ENCODE measurements around the gene HSD11B1L.
"Not testable (repeated sequence)": the region's sequence is repeated elsewhere in the genome, so short reads cannot be mapped to it uniquely, and the experiment has no call there.

The HSD11B1L gene

DNA sequence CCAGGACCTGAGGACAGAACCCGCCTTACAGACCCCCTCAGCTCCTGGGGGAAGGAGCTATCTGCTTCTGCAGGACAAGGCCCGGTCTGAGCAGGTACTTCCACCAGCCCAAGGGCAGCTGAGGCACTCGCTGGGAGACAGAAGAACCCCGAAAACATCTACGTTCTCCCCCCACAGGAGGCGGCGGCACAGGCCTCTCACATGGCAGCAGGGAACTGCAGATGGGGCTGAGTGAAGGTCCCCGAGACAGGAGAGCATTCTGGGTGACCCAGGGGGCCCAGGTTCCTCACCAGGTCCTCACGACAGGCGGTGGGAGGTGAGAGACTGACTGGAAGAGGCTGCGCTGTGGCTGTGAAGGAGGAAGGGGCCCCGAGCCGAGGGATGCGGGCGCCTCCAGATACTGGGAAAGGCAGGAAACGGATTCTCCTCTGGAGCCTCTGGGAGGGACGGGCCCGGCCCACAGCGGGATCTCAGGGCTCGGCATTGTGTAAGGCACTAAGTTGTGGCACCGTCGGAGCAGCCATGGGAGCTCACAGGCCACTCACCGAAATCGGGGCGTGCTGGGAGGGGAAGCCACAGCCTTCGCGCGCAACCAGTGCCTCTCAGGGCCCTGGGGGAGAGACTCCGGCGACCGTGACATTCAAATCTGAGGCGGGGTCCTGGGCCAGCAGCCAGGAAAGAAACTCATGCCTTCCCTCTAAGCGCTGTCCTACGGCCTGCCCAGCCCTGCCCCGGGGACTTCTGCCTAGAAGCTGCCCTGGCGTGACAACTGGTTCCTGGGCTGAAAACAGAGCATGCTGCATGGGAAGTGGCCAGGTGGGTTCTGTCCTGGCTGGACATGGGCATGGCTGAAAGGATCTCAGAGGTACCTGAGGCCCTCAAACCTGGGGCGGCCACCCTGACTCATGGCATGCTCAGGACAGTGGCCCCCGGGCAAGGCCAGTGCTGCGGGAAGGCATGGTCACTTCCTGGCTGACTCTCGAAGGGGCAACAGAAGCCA, 23.3 kb downstream of the HSD11B1L start:
- no peak for DNase-seq

DNA sequence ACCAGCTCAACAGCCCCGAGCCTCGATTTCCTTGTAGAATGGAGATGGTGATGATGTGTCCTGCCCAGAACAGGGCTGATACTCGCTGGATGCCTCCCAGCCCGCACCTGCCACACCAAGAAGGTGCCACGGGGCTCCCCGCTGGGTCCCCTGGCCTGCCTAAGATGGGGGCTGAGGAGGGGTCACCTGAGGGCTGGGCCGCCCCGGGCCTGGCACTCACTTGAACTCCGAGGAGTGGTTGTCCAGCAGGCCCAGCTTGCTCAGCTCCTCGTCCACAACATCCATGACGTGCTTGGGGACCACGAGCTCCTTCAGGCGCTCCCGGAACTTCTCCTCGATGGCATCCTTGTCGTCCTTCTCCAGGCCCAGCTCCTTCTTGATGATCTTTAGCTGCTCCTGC, 24.7 kb downstream of the HSD11B1L start:
- no peak for DNase-seq

DNA sequence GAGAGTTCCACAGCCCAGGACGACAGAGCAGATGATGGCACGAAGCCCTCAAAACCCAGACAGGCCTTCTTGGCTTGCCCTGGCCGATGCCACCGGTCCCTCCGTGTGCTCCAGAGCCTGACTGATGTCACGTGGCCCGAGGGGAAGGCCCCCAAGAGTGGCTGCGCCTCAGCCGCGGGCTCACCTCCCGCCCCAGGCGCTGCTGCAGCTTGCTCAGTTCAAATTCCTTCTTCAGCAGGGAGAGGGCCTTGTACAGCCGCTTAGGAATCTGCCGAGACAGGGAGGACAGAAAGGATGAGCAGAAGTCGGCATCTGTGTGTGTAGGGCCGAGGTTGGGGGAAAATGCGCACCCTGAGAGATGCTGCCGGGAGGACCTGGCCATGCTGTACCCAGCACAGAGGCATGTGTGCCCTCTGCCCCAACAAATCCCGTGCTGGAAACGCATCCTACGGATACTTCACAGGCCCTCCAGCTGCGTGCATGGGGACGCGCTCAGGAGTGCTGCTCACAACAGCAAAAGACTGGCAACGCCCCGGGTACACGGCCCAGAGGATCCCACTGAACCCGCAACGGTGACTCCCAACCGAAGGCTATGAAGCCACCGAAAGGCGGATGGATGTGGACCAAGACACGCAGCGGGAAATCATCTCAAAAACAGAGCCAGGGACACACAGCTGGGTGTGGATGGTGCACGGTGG, 26.2 kb downstream of the HSD11B1L start:
- no peak for DNase-seq

DNA sequence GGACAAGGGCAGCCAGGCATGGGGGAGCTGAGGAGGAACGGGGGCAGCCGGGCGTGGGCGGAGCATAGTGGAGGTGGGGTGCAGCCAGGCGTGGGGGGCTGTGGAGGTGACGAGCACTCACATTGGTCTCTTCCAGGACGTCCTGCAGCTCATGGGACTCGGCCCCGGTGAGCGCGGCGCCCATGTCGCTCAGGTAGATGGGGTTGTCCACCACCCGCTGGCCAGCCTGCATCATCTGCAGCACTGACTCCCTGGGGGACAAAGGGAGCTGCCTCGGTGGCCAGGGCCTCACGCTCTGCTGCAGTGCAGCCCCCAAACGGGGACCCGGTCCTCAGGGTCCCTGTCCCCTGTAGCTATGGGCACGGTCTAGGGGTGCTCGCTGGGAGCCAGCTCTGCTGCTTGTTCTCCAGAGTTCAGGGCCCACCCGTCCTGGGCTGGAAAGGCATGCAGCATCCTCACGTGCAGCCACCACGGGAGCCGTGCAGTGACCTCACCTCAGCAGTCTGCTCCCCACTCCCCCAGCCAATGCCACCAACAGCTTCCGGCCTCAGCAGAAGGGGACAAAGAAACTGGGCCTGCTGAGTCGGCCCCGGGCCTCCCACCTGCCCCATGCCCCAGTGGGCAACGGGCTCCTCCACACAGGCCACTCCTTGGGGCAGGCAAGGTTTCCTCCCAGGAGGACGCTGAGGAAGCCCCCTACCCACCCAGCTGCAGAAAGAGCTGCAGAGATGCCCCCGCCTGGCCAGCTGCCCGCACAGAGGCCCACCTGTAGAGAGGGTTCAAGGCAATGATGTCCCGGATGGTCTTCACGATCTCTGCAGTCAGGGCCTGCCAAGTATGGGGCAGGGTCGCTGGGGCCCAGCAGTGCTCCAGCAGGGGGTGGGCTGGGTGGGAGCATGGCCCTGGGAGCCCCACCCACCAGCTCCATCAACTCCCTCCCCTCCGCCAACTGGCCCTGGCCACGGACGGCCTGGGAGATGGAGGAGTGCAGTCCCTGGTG, 27.0 kb downstream of the HSD11B1L start:
- DNase-seq = no peak

DNA sequence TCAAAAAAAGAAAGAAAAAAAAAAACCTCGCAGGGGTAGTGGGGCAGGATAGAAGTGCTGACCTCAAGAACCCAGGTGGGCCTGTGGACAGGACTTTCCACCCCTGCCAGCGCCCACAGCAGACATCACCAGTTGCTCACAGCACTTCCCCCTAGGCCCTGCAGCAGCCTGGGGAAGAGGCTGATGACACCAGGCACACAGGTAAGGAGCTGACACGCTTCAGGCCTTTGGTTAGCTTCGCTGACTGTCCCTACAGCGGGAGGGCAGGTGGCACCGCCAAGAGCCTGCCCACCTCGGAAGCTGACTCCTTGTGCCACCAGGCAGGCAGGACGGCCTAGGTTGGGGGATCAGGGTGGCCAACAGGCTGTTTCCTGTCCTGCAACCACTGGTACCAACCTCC, 30.2 kb downstream of the HSD11B1L start:
- no peak for DNase-seq

DNA sequence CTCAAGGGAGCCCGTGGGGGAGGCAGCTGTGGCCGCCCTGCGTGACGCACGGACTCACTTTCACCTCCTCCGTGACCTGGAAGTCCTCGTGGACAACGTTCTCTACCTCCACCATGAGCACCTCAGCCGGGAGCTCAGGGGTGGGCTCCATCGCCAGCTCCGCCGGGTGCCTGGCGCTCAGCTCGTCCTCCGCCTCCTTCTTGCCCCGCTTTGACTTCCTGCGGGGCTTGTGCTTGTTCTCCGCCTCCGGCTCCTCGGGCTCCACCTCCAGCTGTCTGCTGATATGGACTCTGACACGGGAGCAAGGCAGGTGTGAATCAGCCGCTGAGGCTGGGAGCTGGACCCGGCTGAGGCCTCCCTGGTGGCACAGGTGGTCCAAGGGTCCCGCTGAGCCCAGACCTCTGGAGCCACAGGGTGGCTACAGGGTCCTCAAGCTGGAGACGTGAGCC, 30.9 kb downstream of the HSD11B1L start:
- no peak for DNase-seq

DNA sequence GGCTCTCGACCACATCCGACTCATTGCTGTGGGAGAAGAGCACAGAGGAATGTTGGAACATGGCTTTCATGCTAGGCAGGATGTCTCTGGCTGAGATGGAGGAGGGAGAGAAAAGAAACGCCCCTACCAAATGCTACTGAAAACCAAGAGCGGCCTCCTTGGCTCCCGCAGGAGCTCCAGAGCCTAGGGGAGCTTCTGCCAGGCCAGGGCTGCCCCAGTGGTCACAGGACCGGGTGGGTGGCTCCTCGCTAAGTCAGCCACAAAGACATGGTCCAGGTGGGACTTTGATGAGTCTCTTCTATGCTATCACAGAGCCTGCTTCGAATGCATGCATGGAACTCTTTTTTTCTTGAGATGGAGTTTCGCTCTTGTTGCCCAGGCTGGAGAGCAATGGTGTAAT, 32.4 kb downstream of the HSD11B1L start:
- DNase-seq = no peak

DNA sequence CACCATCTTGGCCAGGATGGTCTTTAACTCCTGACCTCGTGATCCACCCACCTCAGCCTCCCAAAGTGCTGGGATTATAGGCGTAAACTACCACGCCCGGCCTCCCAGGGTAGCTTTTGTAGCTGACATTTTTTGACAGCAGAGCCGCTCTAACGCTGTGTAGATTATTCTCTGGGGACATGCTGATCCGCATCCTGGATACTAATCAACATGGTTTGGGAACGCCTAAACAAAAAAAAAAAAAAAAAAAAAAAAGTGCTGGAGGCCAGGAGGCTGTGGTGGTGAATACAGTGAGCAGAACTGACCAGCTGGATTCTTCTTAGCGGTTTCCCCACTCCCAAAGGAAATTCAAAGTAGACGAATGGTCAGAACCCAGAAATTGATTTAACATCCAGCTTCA, 34.0 kb downstream of the HSD11B1L start:
- no peak for DNase-seq

DNA sequence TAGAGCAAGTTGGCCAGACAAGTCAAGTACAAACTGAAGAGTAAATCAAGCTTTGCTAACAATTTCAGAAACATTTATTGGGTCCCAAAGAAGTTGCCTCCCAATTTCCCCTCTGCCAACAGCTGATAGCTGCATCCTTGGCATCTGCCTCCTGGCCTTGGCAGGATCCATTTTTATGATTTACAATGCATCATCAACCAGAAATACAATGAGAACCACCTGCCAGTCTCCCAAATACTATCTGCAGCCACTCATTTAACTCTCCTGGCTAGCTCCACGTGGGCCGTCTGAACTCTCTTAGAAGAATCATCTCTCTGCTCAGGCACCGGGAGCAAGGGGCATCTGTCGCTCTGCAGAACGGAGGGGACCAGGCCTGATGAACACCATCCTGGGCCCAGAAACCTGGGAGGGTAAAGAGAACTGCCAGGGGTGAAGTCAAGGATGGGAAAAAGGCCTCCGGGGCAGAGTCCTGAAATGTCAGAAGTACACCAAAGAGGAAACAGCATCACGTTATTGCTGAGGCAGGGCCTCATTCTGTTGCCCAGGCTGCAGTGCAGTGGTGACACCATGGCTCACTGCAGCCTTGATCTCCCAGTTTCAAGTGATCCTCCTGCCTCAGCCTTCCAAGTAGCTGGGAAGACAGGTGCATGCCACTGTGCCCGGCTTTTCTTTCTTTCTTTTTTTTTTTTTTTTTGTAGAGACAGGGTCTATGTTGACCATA, 36.5 kb downstream of the HSD11B1L start:
- DNase-seq = no peak

DNA sequence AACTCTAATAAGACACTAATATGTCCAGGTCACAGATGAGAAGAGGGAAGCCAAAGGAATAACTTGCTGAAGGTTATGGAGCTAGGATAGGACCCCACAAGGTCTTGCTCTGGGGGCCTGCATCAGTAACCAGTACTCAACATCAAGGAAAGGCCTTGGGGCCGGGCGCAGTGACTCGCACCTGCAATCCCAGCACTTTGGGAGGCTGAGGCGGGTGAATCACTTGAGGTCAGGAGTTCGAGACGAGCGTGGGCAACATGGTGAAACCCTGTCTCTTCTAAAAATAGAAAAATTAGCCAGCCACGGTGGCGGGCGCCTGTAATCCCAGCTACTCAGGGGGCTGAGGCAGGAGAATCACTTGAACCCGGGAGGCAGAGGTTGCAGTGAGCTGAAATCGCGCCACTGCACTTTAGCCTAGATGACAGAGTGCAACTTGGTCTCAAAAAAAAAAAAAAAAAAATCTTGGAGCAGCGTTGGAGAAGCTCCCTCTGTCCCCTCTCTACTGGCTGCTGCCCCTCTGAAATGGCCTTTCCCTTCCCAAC, 37.3 kb downstream of the HSD11B1L start:
- DNase-seq = peak; percentile 69

DNA sequence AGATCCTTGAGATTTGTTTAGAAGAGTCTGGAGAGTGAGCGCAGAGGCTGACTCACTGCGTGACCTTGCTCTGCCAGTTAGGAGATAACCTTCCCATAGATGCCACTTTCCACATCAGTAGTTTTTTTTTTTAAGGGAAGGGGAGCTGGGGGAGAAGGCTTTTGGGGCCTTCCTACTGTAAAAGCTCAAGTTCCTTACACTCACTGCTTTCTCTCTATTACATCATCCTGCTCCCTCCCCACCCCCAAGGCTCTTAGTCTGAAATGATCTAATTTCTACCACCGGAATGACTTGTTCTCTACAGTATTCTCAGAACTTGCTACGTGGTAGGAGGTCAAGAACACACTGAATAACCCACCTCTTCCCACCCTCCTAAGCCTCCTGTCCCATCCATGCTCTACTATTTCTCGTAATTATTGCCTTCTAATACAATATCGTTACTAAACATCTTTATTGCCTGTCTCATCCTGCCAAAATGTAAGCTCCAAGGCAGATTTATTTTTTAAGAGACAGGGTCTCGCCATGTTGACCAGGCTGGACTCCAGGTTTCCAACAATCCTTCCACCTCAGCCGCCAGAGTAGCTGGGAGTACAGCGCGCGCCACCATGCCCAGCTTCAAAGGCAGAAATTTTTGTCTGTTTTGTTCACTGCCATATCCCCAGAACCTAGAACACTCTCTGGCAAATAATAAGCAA, 37.9 kb downstream of the HSD11B1L start:
- DNase-seq = peak; percentile 92

DNA sequence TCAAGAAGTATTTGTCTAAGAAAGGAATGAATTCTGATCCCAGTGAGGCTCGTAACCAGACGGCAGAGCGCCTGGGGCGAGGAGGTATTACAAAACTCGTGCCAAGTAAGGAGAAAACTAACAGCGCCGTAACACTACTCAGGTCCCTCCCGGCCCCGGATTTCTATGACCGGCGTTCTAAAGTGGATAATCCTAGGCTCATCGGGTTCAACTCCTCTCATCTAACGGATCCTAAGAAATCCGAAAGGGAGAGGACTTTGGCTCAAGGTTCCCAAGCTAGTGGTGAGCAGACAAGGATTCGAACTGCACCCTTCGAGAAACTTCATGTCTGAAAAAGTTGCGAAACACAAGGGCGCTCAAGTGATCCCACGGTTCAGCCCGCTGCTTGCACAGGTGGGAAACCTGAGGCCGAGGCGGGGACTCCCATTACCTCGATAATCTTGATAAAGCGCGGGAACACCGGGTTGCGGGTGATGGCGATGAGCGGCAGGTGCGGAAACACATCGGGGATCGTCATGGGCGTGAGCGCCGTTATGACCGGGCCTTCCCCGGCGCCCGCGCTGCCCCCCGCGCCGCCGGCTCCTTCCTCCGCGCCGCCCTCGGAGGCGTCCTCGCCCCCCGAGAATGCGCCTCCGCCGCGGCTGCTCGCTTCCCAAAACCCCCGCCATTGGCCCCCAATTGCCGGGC, 38.6 kb downstream of the HSD11B1L start:
- no peak for DNase-seq

DNA sequence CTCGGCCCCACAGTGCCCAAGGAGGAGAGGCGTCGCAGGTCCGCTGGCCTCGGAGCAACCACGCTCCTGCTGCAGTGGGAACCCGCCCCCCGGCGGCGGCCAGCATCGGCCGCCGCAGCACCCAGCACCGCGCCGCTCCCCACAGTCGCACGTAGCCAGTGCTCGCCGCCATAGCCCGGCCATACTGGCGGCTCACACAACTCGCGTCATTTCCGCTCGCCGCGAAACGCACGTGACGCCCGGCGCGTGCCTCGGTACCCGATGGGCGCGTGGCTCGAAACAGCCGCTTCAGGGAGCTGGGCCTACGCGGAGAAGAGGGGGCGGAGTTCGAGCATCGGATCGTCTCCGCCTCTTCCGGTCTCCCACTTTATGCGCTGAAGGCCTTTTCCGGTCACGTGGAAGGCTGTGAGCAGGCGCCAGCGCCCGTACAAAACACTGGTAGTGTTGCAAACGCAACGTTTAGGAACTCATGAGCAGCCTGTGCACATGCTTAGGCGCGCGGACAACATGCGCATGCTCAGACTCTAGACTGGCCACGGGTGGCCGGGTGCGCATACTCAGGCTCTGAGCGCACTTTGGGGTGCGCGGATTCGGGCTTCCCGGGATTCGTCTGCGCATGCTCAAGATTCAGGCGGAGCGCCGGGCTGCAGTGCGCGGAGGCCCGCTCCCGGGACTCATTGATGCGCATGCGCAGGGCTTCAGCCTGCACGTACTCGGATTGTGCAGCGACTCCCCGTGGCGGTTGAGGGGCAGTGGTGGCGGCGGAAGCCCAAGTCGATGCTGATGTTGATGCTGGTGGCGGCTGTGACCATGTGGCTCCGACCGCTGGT, 39.3 kb downstream of the HSD11B1L start, which contains the start of the genes CATSPERD and LONP1:
TSS of gene CATSPERD (plus strand) at position 677 of the 830 bp plus-strand sequence. CDS start at position 778, 101 bp downstream.
TSS of gene LONP1 (minus strand) at position 186 of the 830 bp plus-strand sequence. CDS start at position 172, 14 bp downstream.
- peak; percentile 99 for DNase-seq

DNA sequence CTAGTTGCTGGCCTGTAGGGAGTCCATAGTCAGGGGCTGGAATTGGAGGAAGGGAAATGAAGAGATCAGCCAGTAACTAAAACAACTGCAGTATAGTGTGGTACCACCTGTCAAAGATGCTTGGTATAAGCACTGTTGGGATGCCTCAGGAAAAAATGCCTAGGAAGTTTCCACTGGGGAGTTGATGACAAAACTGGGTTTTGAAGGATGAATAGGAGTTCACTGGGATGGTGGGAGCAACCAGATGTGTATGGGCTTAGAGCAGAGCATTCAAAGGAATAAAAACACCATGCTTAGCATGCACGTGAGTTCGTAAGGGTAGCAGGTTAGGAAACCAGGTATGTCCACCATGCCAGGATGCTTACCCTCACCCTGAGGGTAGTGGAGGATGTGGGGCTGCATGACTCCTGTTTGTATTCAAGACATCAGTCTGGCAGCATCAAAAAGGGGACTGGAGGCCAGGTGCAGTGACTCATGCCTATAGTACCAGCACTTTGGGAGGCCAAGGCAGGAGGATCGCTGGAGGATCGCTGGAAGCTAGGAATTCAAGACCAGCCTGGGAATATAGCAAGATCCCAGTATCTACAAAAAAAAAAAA, 46.7 kb downstream of the HSD11B1L start:
- DNase-seq = no peak

DNA sequence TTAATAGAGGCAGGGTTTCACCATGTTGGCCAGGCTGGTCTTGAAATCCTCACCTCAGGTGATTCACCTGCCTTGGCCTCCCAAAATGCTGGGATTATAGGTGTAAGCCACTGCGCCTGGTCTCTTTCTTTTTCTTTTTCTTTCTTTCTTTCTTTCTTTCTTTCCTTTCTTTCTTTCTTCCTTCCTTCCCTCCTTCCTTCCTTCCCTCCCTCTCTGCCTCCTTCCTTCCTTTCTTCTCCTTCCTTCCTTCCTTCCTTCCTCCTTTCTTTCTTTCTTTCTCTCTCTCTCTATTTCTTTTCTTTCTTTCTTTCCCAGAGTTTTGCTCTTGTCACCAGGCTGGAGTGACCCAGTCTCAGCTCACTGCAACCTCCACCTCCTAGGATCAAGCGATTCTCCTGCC, 52.3 kb downstream of the HSD11B1L start:
- DNase-seq = not testable (repeated sequence)

Measured in fibroblast of skin of back (primary cell).